Mucosa of rectum (tissue), 2 donors: ENCODE results near the gene DPP6.
"Not testable (repeated sequence)": the region's sequence is repeated elsewhere in the genome, so short reads cannot be mapped to it uniquely, and the experiment has no call there.

Experiments
- H3K27ac ChIP-seq, 2 donors: one replicate each; pipeline ENCODE4 v1.7.0; 2013; ENCODE audit warnings: inconsistent platforms in 2 of 2, low read depth in 2 of 2, low read length in 2 of 2
- H3K27me3 ChIP-seq, 2 donors: one replicate each; pipeline ENCODE4 v1.7.0; 2013; ENCODE audit warnings: low read length in 2 of 2; ENCODE audit not compliant: control insufficient read depth in 2 of 2, insufficient read depth in 2 of 2
- H3K36me3 ChIP-seq, 2 donors: one replicate each; pipeline ENCODE4 v1.7.0; 2013; ENCODE audit warnings: low read length in 2 of 2; ENCODE audit not compliant: control insufficient read depth in 2 of 2, insufficient read depth in 2 of 2
- H3K4me1 ChIP-seq, 2 donors: one replicate each; pipeline ENCODE4 v1.7.0; 2013; ENCODE audit warnings: low read length in 2 of 2, mild to moderate bottlenecking in 1 of 2; ENCODE audit not compliant: control insufficient read depth in 2 of 2, insufficient read depth in 2 of 2
- H3K4me3 ChIP-seq, 2 donors: one replicate each; pipeline ENCODE4 v1.7.0; 2013; ENCODE audit warnings: low read length in 2 of 2
- H3K9ac ChIP-seq, 2 donors: one replicate each; pipeline ENCODE4 v1.7.0; 2013; ENCODE audit warnings: low read length in 2 of 2, low read depth in 1 of 2, mild to moderate bottlenecking in 1 of 2
- H3K9me3 ChIP-seq, 2 donors: one replicate each; pipeline ENCODE4 v1.7.0; 2013; ENCODE audit warnings: low read length in 2 of 2; ENCODE audit not compliant: control insufficient read depth in 2 of 2
- donor health status: healthy.
- donor health status: Normal muscosa, but diverticular disease.

The DPP6 gene

DNA sequence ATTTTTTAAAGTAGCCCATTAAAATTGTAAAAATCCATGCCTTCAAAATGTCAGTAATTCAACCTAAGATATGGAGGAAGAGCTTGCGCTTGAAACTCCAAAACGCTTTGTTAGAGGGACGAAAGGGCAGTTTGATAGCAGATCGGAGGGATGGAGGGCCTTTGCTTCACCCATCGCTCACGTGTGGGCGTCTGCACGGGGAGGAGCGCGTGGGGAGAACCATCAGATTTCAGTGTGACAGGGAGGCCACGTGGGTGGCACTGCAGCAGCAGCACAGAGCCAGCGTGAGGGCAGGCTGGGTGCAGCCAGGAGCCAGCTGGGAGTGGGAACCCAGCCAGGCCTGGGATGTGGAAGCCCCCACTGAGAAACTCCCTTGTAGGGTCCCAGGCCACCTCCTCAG is 625.3 kb downstream of the DPP6 start:
- Histone ChIP-seq H3K27me3 (no peaks in the 10 kb centered on the region), H3K36me3 (no peaks in the 10 kb centered on the region), H3K9ac (no peak overlapping the region), H3K27ac (no peak overlapping the region), H3K9me3 (no peaks in the 10 kb centered on the region), H3K4me3 (no peak overlapping the region), H3K4me1 (peaks cover 4 to 10% of the 10 kb centered on the region in 2 donors)

DNA sequence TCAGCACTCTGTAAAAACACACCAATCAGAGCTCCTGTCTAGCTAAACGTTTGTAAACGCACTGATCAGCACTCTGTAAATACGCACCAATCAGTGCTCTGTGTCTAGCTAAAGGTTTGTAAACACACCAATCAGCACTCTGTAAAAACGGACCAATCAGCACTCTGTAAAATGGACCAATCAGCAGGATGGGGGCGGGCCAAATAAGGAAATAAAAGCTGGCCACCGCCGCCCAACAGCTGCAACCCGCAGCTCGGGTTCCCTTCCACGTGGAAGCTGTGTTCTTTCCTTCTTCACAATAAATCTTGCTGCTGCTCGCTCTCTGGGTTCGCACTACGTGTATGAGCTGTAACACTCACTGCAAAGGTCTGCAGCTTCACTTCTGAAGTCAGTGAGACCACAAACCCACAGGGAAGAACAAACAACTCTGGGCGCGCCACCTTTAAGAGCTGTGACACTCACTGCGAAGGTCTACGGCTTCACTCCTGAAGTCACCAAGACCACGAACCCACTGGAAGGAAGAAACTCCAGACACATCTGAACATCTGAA is 625.9 kb downstream of the DPP6 start:
- H3K27me3 ChIP-seq, H3K27ac ChIP-seq, H3K4me3 ChIP-seq, H3K9me3 ChIP-seq, H3K36me3 ChIP-seq, H3K9ac ChIP-seq: not testable (repeated sequence)
- H3K4me1 ChIP-seq: peaks cover 4 to 10% of the 10 kb centered on the region in 2 donors

DNA sequence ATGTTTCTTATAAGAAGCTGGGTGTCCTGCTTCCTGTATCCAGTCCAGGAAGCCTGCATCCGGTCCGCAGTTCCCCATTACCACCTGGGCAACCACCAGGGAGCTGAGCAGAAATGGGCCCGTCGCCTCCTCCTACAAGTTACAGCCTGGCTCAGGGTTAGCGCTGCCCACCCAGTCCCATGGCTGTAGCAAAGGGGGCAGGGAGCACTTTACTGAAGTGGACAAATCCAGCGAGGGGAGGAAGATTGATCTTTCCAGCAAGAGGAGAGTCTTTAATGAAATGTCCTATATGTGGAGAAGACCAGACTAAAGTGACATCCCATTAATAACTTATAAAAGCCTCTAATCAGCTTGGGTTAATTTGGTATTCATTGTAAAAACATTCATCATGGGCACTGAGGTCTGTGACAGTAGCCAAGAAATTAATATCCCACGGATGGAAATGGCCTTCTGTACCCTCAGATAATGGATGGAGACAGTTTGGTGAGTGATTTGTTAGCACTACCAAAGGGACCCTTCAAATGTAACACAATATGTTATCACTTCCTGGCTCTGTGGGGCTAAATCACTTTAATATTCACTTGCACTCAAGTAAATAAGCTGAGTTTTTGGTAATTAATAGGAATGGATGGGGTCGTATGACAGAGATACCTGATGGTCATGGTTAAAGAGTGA is 627.3 kb downstream of the DPP6 start:
- no peaks in the 10 kb centered on the region for H3K36me3 ChIP-seq
- H3K27ac ChIP-seq: no peak overlapping the region
- peaks cover 4 to 13% of the 10 kb centered on the region in 2 donors for H3K4me1 ChIP-seq
- no peak overlapping the region for H3K4me3 ChIP-seq
- H3K9ac ChIP-seq: no peak overlapping the region
- H3K9me3 ChIP-seq: no peaks in the 10 kb centered on the region
- H3K27me3 ChIP-seq: no peaks in the 10 kb centered on the region

DNA sequence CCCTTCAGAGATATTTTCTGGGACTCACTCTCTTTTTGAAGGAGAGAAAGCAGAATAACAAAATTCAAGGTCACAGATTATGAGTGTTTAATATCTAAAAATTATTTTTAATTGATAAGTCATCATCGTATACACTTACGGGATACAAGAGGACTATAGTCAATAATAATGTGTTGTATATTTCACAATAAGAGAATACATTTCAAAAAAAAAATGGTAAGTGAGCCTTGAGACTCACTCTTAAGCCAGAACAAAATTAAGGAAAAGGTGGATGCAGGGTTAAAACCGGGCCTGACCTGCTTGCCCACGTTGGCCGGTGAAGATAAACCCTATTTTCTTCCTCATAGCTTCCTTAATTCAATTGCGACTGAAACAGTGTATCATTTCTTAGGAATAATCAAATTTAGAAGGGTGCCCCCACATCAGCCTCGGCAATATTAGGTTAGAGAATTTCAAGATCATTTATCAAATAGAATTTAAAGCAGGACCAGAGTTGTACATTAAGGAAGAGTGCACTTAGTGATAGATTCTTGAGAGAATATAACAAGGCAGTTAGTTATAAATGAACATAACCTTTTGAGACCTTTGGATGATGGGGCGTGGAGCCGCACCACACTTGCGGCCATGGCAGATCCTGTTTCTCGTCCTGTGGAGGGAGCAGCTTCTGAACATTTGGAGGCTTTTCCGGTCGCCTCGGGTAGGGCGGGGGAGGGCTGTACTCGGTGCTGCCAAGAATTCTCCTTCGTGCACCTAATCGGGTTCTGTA is 628.9 kb downstream of the DPP6 start:
- Histone ChIP-seq H3K27ac (no peak overlapping the region), H3K9me3 (no peaks in the 10 kb centered on the region), H3K36me3 (no peaks in the 10 kb centered on the region), H3K9ac (no peak overlapping the region), H3K27me3 (no peaks in the 10 kb centered on the region), H3K4me1 (peaks cover 4 to 11% of the 10 kb centered on the region in 2 donors), H3K4me3 (no peak overlapping the region)

DNA sequence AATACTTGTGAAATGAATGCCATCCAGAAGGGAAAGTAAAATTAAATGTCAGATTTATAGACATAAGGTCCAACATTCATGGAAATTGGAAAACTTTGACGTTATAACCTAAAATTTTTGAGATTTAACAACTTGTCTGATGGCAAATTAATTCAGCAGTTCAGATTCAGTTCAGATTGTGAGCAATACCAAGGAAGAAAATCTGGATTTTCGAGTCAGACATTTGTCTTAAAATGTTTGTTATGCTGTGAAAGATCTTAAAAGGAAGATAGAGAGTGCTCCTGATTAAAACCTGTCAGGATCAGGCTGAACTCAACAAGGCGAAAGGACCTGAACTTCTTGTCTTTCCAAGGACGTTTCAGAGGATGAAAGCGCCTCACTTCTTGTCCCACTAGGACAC is 629.8 kb downstream of the DPP6 start:
- Histone ChIP-seq H3K27ac (no peak overlapping the region), H3K9me3 (no peaks in the 10 kb centered on the region), H3K36me3 (no peaks in the 10 kb centered on the region), H3K4me3 (no peak overlapping the region), H3K4me1 (peaks cover 0 to 6% of the 10 kb centered on the region in 2 donors), H3K9ac (no peak overlapping the region), H3K27me3 (no peaks in the 10 kb centered on the region)

DNA sequence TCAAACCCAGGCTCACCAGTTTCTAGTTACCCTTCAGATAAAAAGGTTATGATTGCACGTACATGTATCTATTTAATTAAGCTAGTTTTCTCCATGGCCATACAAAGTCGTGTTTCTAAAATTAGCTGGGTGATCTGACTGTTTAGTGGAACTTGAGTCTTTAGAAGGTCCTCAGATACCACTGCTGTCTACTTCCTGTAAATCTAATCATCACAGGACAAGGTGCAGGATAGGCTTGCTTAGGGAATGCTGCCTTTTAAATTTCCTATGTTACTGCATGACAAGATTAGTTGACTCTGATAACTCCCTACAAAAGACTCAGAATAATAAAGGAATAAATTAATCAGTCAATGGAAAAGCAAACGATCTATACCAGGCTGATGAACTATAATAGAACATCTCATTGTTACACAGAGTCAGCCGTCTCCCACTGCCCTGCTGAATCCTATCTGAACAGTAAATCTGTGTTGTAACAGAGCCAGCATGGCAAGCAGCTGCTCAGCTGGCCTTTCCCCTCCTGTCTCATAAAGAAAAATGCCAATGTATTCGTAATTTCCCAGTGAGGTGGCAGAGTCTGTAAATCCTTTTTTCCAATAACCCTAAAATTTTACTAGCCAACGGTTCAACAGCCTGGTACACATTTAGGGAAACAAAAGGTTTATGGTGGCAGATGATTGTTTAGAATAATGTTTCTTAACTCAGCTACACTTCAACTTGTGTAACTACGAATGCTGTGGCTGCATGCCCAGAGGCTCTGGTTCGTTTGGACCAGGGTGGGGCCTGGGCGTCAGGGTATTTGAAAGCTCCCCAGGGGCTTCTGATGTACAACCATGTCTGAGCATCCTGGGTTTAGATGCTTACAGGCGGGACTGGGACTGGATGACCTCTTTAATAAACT is 632.7 kb downstream of the DPP6 start:
- peak overlapping the region; percentile 46 to 61 for H3K27ac ChIP-seq
- no peaks in the 10 kb centered on the region for H3K9me3 ChIP-seq
- H3K4me1 ChIP-seq: peaks cover 0 to 6% of the 10 kb centered on the region in 2 donors
- no peak overlapping the region for H3K4me3 ChIP-seq
- H3K36me3 ChIP-seq: no peaks in the 10 kb centered on the region
- no peaks in the 10 kb centered on the region for H3K27me3 ChIP-seq
- no peak overlapping the region for H3K9ac ChIP-seq

DNA sequence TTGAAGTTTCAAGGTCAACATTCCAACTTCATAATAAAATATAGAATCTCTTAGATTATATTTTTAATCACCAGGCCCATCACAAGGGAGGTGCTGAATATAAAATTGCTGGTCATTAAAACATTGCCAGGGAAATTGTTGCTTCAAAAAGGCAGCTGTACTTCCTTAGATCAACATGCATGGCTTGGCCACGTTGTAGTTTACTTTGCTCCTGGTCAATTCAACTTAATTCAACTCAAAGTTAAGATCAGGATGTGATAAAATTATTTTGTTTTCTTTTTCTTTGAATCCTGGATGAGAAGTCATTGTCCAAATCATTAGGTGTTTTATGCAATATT is 633.3 kb downstream of the DPP6 start:
- Histone ChIP-seq H3K27me3 (no peaks in the 10 kb centered on the region), H3K36me3 (no peaks in the 10 kb centered on the region), H3K27ac (peak overlapping the region; percentile 44 to 62), H3K4me1 (peaks cover 0 to 6% of the 10 kb centered on the region in 2 donors), H3K4me3 (no peak overlapping the region), H3K9ac (no peak overlapping the region), H3K9me3 (no peaks in the 10 kb centered on the region)

DNA sequence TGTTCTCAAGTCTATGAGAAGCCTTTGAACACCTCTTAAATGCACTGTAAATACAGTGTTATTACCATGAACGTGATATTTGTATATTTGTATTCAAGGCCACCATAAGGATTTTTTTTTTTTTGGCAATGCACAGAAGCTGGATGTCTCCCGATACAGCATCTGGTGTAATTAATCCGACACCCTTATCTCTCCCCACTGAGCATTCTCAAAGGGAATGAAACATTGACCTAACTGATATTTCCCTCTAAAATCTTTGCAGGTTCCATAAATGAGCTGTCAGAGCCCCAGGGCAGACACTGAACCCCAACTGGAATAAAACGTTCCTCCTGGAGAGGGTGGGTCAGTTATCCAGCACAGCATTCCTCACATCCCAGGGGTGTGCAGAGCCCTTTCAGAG is 634.1 kb downstream of the DPP6 start:
- no peak overlapping the region for H3K4me3 ChIP-seq
- no peaks in the 10 kb centered on the region for H3K27me3 ChIP-seq
- H3K4me1 ChIP-seq: peaks cover 0 to 6% of the 10 kb centered on the region in 2 donors
- H3K9me3 ChIP-seq: no peaks in the 10 kb centered on the region
- H3K9ac ChIP-seq: no peak overlapping the region
- no peaks in the 10 kb centered on the region for H3K36me3 ChIP-seq
- peak overlapping the region; percentile 20 to 62 for H3K27ac ChIP-seq

DNA sequence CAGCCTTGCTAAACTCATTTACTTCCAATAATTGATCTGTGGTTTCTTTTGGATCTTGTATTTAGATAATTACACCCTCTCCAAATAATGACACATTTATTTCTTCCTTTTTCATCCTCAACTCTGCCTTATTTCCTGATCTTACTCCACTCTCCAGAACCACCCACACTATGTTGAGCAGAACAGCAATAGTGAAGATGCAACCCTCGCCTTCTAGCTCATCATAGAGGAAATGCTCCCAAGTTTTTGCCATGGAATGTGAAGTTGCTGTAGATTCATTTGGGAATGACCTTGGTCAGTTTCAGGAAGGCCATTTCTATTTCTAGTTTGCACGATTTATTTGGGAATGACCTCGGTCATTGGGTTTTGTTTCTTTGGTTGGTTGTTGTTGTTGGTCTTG is 636.8 kb downstream of the DPP6 start:
- no peaks in the 10 kb centered on the region for H3K9me3 ChIP-seq
- peaks cover 0 to 6% of the 10 kb centered on the region in 2 donors for H3K4me1 ChIP-seq
- H3K27ac ChIP-seq: no peak overlapping the region
- H3K27me3 ChIP-seq: no peaks in the 10 kb centered on the region
- H3K4me3 ChIP-seq: no peak overlapping the region
- H3K36me3 ChIP-seq: no peaks in the 10 kb centered on the region
- no peak overlapping the region for H3K9ac ChIP-seq

DNA sequence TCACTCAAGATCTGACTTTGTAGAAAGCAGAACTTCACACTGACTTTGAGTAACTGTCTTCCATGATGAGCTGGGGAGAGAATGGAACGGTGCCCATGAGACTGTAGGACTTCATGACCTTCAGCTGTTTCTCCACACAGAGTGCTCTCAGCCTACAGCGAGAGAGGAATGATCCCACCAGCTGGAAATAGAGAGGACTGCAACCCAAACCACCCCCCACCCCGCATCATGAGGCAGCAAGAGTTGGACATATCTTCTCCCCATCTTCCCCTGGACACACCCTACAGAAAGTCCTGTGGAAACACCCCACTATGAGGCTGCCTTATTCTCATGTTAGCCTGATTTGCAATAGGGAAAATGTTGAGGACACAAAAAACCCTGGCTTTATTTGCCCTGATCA is 638.2 kb downstream of the DPP6 start:
- no peak overlapping the region for H3K4me3 ChIP-seq
- H3K4me1 ChIP-seq: peaks cover 0 to 3% of the 10 kb centered on the region in 2 donors
- no peaks in the 10 kb centered on the region for H3K27me3 ChIP-seq
- H3K9me3 ChIP-seq: no peaks in the 10 kb centered on the region
- no peak overlapping the region for H3K9ac ChIP-seq
- no peaks in the 10 kb centered on the region for H3K36me3 ChIP-seq
- H3K27ac ChIP-seq: no peak overlapping the region
